22Rv1 (cell line): Measurements from ENCODE around the gene PARP15.

ENCODE experiments used
- H3K27ac ChIP-seq: fragments of 450-650 bp; 2 replicates; pipeline ENCODE4 v1.5.1; 2017
- CTCF ChIP-seq: fragments of 450-650 bp; IDR thresholded peaks from 2 replicates; pipeline ENCODE4 v1.5.1; 2017; ENCODE audit warnings: mild to moderate bottlenecking
- ZFX ChIP-seq: fragments of 450-650 bp; IDR thresholded peaks from 2 replicates; pipeline ENCODE4 v1.6.1; 2017; ENCODE audit warnings: antibody characterized with exemption, borderline replicate concordance

The PARP15 gene

GRCh38 chr3:122618614-122619013 lies 41.2 kb downstream of the PARP15 start:
- H3K27ac ChIP-seq, result no peak overlapping the region
- TF ChIP-seq ZFX, result no peak
- no peak for TF ChIP-seq CTCF

- H3K27ac ChIP-seq, result no peak overlapping the region
- no peak for TF ChIP-seq ZFX
Observed at GRCh38 chr3:122619040-122619439, 41.6 kb downstream of the PARP15 start.

GRCh38 chr3:122620399-122620798 lies 42.9 kb downstream of the PARP15 start:
- no peak overlapping the region for H3K27ac ChIP-seq
- TF ChIP-seq ZFX (no peak), CTCF (no peak)

- H3K27ac ChIP-seq, result no peak overlapping the region
- TF ChIP-seq ZFX (no peak), CTCF (no peak)
Observed at GRCh38 chr3:122621112-122621511, 43.7 kb downstream of the PARP15 start.

GRCh38 chr3:122623031-122623829 lies 45.8 kb downstream of the PARP15 start:
- TF ChIP-seq ZFX (no peak), CTCF (no peak)
- H3K27ac ChIP-seq, result no peak overlapping the region

GRCh38 chr3:122626515-122627180 lies 49.2 kb downstream of the PARP15 start:
- TF ChIP-seq CTCF, result no peak
- no peak for TF ChIP-seq ZFX
- H3K27ac ChIP-seq, result no peak overlapping the region

GRCh38 chr3:122627301-122627700 lies 49.9 kb downstream of the PARP15 start:
- TF ChIP-seq CTCF (no peak), ZFX (no peak)

More at GRCh38 chr3:122627301-122627700, 49.9 kb downstream of the PARP15 start:
- H3K27ac ChIP-seq, result no peak overlapping the region
